Uterus (tissue), 2 donors: Measurements from ENCODE around the gene PRPH2.

Experiments used
- POLR2A ChIP-seq, 2 donors: fragments of 450-650 bp; IDR thresholded peaks; one replicate each; pipeline ENCODE4 v1.6.1; 2016; ENCODE audit warnings: antibody characterized with exemption in 2 of 2, mild to moderate bottlenecking in 1 of 2, moderate library complexity in 1 of 2
- TF ChIP-seq, protein P1 (sequence below), 4 experiments: fragments of 200-600 bp in 2 of 4; fragments of 450-650 bp in 2 of 4; sonication (generic) in 2 of 4; IDR thresholded peaks; one replicate each; pipeline ENCODE4 v1.5.1; 2016 to 2019; ENCODE audit warnings: antibody characterized with exemption in 4 of 4, mild to moderate bottlenecking in 2 of 4, moderate library complexity in 1 of 4

DNA sequence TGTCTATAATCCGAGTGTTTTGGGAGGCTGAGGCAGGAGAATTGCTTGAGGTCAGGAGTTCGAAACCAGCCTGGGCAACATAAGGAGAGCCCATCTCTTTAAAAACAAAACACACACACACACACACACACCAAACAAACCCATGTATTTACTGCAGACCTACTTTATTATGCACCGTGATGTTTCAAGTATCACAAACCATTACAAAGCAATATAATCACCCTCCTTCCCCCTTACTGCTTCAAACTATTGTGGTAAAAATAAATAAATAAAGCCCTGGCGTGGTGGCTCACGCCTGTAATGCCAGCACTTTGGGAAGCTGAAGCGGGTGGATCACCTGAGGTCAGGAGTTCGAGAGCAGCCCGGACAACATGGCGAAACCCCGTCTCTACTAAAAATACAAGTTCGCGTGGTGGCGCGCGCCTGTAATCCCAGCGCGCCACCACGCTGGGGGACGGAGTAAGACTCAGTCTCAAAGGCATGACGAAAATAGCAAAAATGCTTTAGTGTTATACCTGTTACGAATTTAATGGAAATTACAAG lies 22.0 kb upstream of the PRPH2 start:
- no peak for TF ChIP-seq POLR2A (IDR thresholded peaks at IDR 0.05)
- TF ChIP-seq, protein P1, sequence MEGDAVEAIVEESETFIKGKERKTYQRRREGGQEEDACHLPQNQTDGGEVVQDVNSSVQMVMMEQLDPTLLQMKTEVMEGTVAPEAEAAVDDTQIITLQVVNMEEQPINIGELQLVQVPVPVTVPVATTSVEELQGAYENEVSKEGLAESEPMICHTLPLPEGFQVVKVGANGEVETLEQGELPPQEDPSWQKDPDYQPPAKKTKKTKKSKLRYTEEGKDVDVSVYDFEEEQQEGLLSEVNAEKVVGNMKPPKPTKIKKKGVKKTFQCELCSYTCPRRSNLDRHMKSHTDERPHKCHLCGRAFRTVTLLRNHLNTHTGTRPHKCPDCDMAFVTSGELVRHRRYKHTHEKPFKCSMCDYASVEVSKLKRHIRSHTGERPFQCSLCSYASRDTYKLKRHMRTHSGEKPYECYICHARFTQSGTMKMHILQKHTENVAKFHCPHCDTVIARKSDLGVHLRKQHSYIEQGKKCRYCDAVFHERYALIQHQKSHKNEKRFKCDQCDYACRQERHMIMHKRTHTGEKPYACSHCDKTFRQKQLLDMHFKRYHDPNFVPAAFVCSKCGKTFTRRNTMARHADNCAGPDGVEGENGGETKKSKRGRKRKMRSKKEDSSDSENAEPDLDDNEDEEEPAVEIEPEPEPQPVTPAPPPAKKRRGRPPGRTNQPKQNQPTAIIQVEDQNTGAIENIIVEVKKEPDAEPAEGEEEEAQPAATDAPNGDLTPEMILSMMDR (IDR thresholded peaks at IDR 0.05) = no peak
